ENCODE results near the gene SMIM21.

Gene SMIM21

GRCh38 chr18:75377258-75377657 is 50.2 kb downstream of the SMIM21 start:
- DNase-seq (ENCODE audit: low read depth) = peak; percentile 4

GRCh38 chr18:75376004-75376403 is 51.5 kb downstream of the SMIM21 start:
- no peak for DNase-seq (ENCODE audit: low read depth)

GRCh38 chr18:75375341-75375740 is 52.2 kb downstream of the SMIM21 start:
- no peak for DNase-seq (ENCODE audit: low read depth)

- DNase-seq (ENCODE audit: low read depth) = no peak
Observed at GRCh38 chr18:75374466-75374865, 53.0 kb downstream of the SMIM21 start.

- DNase-seq (ENCODE audit: low read depth) = no peak
Observed at GRCh38 chr18:75369026-75369721, 58.3 kb downstream of the SMIM21 start.

- DNase-seq (ENCODE audit: low read depth) = no peak
Observed at GRCh38 chr18:75365837-75366236, 61.7 kb downstream of the SMIM21 start.

- DNase-seq (ENCODE audit: low read depth) = no peak
Observed at GRCh38 chr18:75365254-75365629, 62.3 kb downstream of the SMIM21 start.

GRCh38 chr18:75364512-75365253 is 62.8 kb downstream of the SMIM21 start:
- DNase-seq (ENCODE audit: low read depth) = no peak

GRCh38 chr18:75363446-75364225 is 63.9 kb downstream of the SMIM21 start:
- DNase-seq (ENCODE audit: low read depth) = peak; percentile 21

- DNase-seq (ENCODE audit: low read depth) = no peak
Observed at GRCh38 chr18:75362435-75362834, 65.1 kb downstream of the SMIM21 start.

GRCh38 chr18:75360941-75361340 is 66.6 kb downstream of the SMIM21 start:
- DNase-seq (ENCODE audit: low read depth) = no peak

- no peak for DNase-seq (ENCODE audit: low read depth)
Observed at GRCh38 chr18:75360215-75360614, 67.3 kb downstream of the SMIM21 start.

Measured in amniotic epithelial cell (primary cell).